GM18505 (cell line): ENCODE data around the gene RAB4A.

Source experiments
- ATAC-seq: cut with Tn5 transposase; IDR thresholded peaks from one replicate; pipeline ENCODE4 v1.9.1; 2021; ENCODE audit not compliant: unreplicated experiment
- POLR2A ChIP-seq: IDR thresholded peaks from 4 replicates; pipeline ENCODE4 v1.6.1; 2011; ENCODE audit warnings: borderline replicate concordance; ENCODE audit not compliant: insufficient read depth, insufficient read length; ENCODE audit errors: extremely low read depth

RAB4A gene

DNA sequence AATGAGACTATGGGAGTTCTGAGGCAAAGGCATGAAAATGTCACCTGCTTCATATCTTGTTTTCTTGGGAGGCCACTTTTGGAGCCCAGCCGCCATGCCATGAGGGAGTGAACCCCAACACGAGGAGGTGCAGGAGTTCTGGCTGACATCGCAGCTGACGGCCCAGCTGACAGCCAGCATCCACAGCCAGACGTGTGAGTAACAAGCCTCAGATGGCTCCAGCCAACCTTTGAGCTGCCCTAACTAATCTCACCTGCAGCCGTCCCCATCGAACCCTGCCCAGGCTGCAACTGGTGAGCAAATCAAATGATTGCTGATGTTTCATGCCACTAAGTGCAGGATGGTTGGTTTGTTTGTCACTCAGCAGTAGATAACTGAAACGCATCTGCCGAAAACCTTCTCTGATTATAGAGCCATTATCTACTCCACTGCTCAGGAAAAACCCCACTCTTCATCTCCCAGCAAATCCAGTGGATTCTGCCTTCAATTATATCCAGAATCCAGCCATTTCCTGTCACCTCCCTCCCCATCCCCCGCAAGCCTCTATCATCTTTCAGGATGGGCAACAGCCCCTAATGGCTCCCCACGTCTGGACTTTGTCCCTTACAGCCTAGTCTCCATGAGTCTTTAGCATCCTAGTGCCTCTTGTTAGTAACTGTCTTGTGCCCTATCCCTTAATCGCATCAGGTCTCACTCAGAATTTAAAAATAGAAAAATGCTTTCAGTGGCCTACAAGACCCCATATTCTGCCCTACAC, 18.5 kb upstream of the RAB4A start:
- TF ChIP-seq POLR2A, result no peak
- ATAC-seq, result no peak

DNA sequence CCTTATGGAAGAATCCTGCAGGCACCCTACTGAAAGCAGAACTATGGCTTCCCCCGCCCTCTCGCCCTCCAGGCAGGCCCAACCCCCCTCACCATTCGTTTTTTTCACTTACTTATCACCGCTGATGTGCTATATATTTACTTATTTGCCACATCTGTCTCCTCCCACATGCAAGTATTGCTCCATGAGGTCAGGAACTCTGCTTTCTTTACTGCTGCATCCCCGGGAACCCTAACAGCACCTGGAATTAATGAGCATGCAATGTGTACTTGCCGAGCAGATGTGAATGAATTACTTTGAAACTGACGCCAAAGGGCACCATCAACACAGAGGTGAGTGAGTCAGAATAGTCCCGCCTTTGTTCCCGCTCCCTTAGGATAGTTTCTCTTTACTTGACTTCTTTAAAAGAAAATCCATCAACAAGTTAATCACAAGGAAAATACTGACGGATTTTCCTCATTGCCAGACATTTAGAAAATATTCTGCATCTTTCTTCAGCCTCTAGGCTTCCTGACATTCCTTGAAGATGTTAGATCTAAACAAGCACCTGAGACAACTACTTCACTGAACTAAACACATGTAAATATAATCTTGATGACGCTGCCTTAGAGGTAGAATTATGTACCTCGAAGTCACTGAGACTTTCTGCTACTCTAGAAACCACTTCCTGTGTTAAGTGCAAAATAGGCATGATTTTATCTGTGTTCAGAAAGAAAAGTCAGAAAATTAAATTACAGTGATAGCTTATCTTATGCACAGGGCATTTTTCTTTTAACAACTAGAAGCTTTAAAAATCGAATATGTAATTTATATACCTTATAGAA, 17.5 kb upstream of the RAB4A start:
- no peak for ATAC-seq
- TF ChIP-seq POLR2A, result no peak

DNA sequence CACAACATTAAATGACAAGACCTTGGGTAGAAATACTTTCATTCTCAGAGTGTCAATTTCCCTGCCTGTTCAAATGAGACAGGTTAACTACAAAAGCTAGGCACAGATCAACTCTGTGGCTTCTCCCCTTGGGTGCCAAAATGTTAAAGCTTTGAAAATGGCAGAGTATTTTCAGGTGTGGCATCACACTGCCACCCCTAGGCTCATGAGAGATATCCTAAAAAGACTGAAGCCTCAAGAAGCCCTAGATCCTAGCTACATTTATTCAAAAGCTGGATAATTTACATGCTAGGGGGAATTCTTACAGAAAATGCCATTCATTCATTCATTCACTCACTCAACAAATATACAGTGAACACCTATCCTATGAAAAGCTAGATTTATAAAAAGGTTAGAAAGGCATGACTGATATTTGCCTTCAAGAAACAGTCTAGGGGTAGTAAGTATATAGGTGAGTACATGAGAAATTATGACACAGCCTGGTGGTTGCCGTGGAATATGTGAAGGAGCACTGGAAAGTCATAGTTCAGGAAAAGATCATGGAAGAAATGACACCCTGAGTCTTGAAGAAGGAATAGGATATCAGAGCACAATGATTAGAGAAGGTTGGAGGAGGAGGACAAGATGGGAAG, 15.9 kb upstream of the RAB4A start:
- ATAC-seq, result no peak
- no peak for TF ChIP-seq POLR2A

DNA sequence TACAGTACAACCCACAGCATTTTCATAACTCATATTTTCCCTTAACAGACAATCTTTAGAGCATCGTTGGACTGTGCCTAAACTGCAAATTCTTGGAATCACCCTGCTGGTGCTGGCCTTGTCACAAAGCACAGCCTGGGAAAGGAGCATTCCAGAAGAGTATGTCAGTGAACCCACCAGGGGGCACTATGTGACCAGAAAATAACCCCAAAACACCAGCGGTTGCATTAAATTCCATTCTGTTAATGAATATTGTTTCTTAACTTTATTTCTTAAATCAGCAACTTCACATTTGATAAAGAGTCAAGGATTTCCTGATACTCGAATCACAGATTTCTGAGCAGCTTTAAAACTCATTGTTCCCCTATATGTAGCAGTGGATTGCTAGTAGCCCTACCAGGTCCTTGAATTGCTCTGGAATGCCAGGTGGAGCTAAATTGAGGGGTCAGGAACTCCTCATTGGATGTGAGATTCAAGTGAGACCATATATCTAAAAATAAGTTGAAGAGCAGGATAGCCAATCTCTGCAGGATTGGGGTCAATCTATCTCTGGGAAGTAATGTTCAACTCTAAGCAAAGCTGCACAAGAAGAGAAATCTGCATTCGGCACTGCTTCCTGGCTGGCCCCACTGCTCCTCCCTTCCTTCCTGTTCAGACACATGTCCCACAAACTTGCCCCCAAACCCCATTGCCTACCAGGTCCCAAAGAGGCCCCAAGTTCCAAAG, 12.7 kb upstream of the RAB4A start:
- ATAC-seq, result no peak
- TF ChIP-seq POLR2A, result no peak

DNA sequence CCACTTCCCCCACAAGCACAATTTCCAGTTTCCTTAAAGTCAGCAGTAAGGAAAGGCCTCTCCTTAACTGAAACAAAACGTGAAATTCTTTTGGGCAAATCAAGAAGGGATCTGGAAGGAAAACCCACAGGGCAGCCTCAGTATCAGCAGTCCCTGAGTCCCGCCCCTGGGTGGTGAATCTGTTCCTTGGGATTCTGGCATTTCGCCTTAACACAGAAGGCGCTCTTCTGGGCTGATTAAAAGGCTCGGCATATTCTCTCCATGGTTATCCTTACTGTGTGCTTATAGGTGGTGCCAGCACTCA, 12.2 kb upstream of the RAB4A start:
- no peak for ATAC-seq
- no peak for TF ChIP-seq POLR2A

DNA sequence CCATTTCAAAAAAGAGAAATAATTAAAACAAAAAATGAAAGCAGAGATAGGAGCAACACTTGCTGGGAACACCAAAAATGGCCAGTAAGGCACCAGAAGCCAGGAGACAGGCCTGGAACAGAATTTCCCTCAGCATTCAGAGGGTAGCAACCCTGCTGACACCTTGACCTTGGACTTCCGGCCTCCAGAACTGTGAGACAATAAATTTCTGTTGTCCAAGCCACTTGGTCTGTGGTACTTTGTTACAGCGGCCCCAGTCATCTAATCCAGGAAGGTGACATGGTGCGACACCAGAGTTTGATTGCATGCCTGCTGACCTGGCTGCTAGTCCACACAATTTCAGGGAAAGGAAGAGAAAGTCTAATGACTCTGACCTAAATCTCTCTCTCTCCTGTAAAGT, 10.6 kb upstream of the RAB4A start:
- no peak for TF ChIP-seq POLR2A
- no peak for ATAC-seq

DNA sequence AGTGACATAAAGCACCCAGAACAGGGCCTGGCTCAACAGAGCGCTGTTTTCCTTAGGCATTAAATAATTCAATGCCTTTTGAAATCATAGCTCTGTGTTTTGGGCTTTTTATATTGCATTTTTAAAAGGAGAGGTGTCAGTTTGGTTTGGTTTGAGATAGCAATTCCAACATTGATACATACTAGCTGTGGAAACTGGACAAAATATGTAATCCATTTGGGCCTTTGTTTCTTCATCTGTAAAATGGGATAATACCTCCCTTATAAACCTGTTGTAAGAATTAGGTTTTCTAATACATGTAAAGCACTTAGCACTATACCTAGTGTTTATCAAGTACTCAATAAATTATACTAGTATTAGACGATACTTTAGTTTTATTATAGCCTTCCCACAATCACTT, 8.7 kb upstream of the RAB4A start:
- ATAC-seq, result no peak
- no peak for TF ChIP-seq POLR2A

DNA sequence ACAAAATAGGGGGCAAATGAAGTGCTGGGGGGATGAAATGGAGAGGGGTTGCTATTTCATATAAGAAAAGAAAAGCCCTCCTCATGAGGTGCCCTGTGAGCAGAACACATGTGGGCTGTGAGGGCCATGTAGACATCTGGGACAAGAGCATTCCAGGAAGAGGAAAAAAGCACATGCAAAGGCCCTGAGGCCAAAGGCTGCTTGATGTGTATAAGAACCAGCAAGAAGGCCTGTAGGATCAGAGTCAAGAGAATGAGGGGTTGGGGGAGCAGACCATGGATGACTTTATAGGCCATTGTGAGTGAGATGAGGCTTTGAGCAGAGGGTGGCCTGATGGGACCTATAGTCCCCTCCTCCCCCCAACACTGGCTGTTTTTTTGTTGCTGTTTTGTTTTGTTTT, 7.7 kb upstream of the RAB4A start:
- no peak for TF ChIP-seq POLR2A
- no peak for ATAC-seq

DNA sequence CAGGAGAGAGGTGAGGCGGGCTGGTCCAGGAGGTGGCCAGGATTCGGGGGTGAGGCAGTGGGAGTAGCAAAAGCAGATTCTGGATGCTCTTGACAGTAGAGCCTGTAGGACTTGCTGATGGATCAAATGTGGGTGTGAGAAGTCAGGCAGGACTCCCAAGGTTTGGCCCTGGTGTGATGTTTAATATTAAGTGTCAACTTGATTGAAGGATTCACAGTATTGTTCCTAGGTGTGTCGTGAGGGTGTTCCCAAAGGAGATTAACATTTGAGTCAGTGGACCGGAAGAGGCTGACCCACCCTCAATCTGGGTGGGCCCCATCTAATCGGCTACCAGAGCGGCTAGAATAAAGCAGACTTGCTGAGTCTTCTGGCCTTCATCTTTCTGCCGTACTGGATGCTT, 6.8 kb upstream of the RAB4A start:
- no peak for TF ChIP-seq POLR2A
- ATAC-seq, result no peak

DNA sequence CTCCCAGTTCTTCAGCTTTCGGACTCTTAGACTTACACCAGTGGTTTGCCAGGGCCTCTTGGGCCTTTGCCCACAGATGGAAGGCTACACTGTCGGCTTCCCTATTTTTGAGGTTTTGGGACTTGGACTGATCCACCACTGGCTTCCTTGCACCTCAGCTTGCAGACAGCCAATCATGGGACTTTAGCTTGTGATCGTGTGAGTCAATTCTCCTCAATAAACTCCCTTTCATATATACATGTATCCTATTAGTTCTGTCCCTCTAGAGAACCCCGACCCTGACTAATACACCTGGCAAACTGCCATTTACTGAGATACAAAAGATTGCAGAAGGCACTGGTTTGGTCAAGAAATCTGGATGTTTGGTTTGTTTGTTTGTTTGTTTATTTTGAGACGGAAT, 6.4 kb upstream of the RAB4A start:
- ATAC-seq, result no peak
- TF ChIP-seq POLR2A, result no peak

DNA sequence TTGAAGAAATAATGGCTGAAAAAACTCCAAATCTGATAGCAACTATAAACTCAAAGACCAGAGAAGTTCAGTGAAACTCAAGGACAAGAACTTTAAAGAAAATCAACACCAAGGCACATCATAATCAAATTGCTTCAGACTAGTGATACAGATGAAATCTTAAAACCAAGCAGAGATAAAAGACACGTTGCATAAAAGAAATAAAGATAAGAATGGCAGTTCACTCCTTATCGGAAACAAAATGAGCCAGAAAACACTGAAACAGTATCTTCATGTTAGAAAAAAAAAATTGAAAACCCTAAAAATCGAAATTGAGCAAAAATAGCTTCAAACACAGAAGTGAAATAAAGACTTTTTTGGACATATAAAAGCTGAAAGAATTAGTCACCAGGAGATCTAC, 4.6 kb upstream of the RAB4A start:
- ATAC-seq, result no peak
- TF ChIP-seq POLR2A, result no peak

DNA sequence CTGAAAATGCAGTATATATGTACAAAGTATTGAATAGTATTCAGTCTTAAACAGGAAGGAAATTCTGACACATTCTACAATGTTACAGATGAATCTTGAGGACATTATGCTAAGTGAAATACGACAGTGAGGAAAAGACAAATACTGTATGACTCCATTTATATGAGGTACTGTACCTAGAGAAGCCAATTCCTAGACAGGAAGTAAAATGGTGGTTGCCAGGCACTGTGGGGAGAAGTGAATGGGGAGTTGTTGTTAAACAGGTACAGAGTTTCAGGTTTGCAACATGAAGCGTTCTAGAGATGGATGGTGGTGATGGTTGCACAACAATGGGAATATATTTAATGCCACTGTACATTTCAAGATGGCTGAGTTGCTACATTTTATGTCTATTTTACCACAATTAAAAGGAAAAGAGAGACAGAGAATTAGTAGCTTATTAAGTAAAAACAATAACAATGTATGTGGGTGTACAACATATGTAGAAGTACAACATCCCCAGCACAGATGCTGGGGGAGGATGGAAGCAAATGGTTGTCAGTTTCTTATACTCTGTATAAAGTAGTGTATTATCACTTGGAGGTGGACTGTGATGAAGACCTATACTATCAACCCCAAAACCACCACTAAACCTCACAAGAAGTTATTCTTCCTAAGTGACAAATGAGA, 3.9 kb upstream of the RAB4A start:
- ATAC-seq, result no peak
- TF ChIP-seq POLR2A, result no peak

DNA sequence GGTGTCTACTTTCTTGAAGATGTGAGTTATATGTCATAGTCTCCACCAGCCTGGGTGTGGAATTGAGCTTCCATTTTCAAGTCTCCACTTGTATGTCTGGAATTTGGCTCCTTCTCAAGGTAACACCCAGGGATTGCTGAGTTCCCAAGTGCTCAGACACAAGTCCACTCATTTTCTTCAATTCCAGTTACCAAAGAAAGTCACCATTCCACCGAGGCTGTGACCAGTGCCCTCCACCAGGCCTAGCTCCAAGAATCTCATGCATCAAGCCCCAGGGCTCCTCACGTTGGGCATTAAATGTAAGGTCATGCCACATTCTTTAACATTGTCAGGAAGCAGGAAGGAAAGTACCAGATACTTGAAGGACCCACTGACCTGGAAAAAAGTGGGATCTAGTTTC, 2.4 kb upstream of the RAB4A start:
- no peak for TF ChIP-seq POLR2A
- no peak for ATAC-seq
